ENCODE results near the gene SCAI. TPM values are rescaled to one million over a fixed set of nuclear protein-coding genes. Genes with fewer than 3 reads are reported as not detected.
"Not testable (repeated sequence)": the region's sequence is repeated elsewhere in the genome, so short reads cannot be mapped to it uniquely, and the experiment has no call there.

The SCAI gene
- total RNA-seq, 1 donor from 2014 or later, result 13.4 TPM

DNA sequence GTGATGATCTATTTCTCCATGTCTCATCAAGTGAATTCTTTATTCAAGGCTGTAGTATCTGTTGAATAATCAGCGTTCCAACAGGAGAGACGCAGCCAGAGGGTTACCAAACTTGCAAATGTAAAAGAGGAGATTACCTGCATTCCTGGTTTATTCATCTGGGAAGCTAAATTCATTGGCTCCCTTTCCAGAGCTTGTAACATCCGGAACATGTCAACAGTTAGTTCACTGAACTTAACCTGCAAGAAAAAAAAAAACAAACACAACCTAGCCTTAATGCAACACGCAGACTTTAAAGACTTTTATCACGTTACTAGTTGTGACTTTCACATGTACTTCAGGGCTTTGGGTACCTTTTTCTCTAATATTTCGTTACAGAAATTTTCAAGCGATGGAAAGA lies 140.0 kb downstream of the SCAI start:
- Mint-ChIP-seq H3K36me3 (ENCODE audit: low read depth) (peaks cover 5% of the 10 kb centered on the region), H3K27ac (no peak overlapping the region), H3K4me1 (no peaks in the 10 kb centered on the region), H3K4me3 (no peak overlapping the region), H3K9me3 (no peaks in the 10 kb centered on the region), H3K27me3 (no peaks in the 10 kb centered on the region)
- DNase-seq, result no peak
- intact Hi-C loops (cut with micrococcal nuclease), result no loop called here

DNA sequence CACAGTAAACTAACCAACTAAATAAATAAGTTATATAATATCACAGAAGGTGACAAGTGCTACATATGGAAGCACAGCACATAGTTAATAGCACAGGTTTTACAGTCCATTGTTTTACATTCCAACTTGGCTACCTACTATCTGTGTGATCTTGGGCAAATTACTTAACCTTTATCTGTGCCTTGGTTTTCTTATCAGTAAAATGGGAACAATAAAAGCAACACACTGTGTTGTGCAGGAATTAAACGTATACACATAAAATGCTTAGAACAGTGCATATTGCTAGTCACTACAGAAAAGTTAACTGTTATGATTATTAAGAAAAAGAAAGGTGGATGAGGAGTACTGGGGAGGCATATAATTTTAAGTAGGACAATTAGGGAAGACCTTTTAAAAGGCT lies 159.6 kb downstream of the SCAI start:
- H3K27ac Mint-ChIP-seq, result no peak overlapping the region

DNA sequence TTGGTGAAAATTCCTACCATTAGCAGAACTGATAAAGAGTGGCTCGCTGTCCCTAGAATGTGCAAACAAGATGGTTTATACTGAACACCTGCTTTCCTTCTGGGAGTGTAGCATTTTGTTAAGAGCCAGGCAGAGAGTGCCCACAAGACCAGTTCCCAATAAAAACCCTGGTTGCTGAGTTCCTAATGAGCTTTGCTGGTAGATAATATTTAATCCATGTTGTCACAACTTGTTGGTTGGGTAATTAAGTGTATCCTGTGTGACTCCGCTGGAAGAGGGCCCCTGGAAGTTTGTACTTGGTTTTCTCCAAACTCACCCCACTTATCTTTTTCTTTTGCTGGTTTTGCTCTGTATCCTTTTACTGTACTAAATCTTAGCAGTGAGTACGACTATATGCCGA lies 162.9 kb downstream of the SCAI start:
- Mint-ChIP-seq H3K27me3 (no peaks in the 10 kb centered on the region), H3K4me3 (no peak overlapping the region), H3K27ac (no peak overlapping the region), H3K36me3 (ENCODE audit: low read depth) (peaks cover 14% of the 10 kb centered on the region), H3K9me3 (no peaks in the 10 kb centered on the region), H3K4me1 (peaks cover 2% of the 10 kb centered on the region)
- DNase-seq, result no peak
- intact Hi-C loops (cut with micrococcal nuclease), result no loop called here

More for the DNA sequence above, 159.6 kb downstream of the SCAI start:
- no peaks in the 10 kb centered on the region for H3K27me3 Mint-ChIP-seq
- H3K4me3 Mint-ChIP-seq, result no peak overlapping the region
- H3K36me3 Mint-ChIP-seq (ENCODE audit: low read depth), result peaks cover 14% of the 10 kb centered on the region
- intact Hi-C loops (cut with micrococcal nuclease), result no loop called here
- peaks cover 2% of the 10 kb centered on the region for H3K4me1 Mint-ChIP-seq
- DNase-seq, result no peak
- H3K9me3 Mint-ChIP-seq, result no peaks in the 10 kb centered on the region

DNA sequence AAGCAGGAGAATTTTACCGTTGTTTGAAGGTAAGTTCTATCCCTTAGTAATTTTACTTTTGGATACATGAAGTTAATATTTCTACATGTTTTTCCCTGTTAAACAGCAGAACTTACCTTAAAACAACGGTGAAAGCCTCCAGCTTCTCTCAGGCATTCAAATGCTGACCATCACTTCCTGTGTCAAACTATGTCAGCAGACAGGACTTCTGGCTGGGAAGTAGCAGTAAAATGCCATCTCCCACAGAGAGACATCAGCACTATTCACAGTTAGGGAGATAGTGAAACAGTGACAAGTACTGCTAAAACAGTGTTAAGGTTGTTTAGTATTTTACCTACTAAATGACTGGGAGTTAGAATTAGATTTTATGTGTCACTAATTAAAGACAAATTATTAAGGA lies 168.2 kb downstream of the SCAI start:
- no peak overlapping the region for H3K4me3 Mint-ChIP-seq
- intact Hi-C loops (cut with micrococcal nuclease), result no loop called here
- peaks cover 3% of the 10 kb centered on the region for H3K4me1 Mint-ChIP-seq
- no peaks in the 10 kb centered on the region for H3K27me3 Mint-ChIP-seq
- DNase-seq, result no peak
- no peaks in the 10 kb centered on the region for H3K9me3 Mint-ChIP-seq
- no peak overlapping the region for H3K27ac Mint-ChIP-seq
- peaks cover 12% of the 10 kb centered on the region for H3K36me3 Mint-ChIP-seq (ENCODE audit: low read depth)

DNA sequence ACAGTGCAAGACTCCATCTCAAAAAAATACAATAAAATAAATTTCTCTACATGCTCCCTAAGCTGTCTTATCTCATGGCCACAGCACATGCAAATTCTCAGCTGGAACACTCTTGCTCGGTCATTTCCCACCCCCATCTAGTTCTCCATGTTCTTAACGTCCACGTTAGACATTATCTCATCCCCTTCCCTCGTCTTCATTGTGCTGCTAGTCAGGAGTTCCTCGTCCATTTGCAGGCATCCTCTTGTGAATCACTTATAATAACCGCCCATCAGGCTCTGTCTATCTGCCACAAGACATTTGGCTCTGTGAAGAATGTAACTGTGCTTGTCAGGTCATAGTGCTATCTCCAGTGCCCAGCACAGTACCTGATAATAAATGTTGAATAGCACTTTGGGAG lies 169.5 kb downstream of the SCAI start:
- intact Hi-C loops (cut with micrococcal nuclease), result no loop called here
- Mint-ChIP-seq H3K36me3 (ENCODE audit: low read depth) (peaks cover 12% of the 10 kb centered on the region), H3K27me3 (no peaks in the 10 kb centered on the region), H3K4me3 (no peak overlapping the region), H3K4me1 (peaks cover 3% of the 10 kb centered on the region), H3K27ac (no peak overlapping the region), H3K9me3 (no peaks in the 10 kb centered on the region)
- no peak for DNase-seq

DNA sequence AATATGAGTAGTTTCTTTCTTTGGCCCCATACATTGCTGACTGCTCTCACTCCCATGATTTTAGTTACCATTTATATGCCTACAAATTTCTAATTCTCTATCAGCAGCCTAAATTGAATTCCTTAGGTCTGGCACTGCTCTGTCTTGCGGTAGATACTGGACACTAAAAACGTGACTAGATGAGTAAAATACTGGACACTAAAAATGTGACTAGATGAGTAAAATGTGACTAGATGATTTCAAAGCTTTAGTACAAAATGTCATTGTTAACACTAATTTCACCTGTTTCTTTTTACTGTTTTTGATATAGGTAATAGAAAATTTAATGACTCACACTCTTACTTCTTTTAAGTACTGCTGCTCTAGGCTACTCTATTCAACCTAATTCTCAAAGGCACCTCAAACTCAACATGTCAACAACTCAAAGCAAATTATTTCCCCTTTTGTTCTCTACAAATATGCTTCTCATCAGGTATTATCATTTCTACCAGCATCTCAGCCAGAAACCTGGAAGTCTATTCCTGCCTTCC lies 171.0 kb downstream of the SCAI start:
- Mint-ChIP-seq H3K36me3 (ENCODE audit: low read depth) (peaks cover 17% of the 10 kb centered on the region), H3K27ac (no peak overlapping the region), H3K27me3 (no peaks in the 10 kb centered on the region), H3K4me3 (no peak overlapping the region), H3K4me1 (peaks cover 4% of the 10 kb centered on the region), H3K9me3 (no peaks in the 10 kb centered on the region)
- intact Hi-C loops (cut with micrococcal nuclease), result no loop called here
- DNase-seq, result no peak

DNA sequence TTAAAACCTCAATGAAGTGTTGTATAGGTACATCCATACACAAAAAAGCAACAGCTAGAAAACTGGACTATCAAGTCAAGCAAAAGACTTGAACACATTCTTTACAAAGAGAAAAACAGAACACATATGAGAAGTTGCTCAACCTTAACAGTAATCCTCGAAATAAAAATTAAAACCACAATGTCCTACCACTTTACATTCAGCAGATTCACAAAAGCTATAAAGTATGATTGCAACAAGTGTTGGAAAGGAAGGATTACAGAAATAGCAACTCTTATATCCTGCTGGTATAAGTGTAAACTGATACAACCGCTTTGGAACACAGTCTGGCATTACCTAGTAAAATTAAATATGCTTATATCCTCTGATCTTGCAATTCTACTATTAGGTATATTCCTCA lies 173.9 kb downstream of the SCAI start:
- H3K36me3 Mint-ChIP-seq (ENCODE audit: low read depth), result peaks cover 16% of the 10 kb centered on the region
- no peak overlapping the region for H3K27ac Mint-ChIP-seq
- no peak overlapping the region for H3K4me3 Mint-ChIP-seq
- no peaks in the 10 kb centered on the region for H3K27me3 Mint-ChIP-seq
- DNase-seq, result no peak
- no peaks in the 10 kb centered on the region for H3K9me3 Mint-ChIP-seq
- intact Hi-C loops (cut with micrococcal nuclease), result no loop called here
- H3K4me1 Mint-ChIP-seq, result peaks cover 16% of the 10 kb centered on the region

DNA sequence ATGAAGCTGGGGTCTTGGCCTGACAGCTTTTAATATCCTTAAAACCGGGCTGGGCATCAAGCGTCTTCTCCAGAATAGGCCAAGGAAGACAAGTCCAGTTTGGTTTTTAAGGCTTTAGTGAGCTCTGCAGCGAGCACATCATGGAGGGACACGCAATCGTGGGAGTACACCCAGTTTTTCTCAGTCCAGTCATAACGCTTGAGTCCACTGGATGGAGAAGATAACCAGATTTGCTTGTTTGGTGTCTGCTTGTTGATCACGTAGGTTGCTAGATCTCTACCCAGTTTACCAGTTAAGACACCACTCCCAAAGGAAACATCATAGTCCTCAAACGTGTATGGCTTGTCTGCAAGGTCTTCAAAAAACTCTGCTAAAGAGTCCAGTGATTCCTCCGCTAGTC lies 175.1 kb downstream of the SCAI start:
- H3K4me3 Mint-ChIP-seq, result no peak overlapping the region
- H3K4me1 Mint-ChIP-seq, result peaks cover 19% of the 10 kb centered on the region
- H3K9me3 Mint-ChIP-seq, result no peaks in the 10 kb centered on the region
- H3K27ac Mint-ChIP-seq, result no peak overlapping the region
- DNase-seq, result peak; percentile 48
- peaks cover 11% of the 10 kb centered on the region for H3K36me3 Mint-ChIP-seq (ENCODE audit: low read depth)
- no peaks in the 10 kb centered on the region for H3K27me3 Mint-ChIP-seq
- intact Hi-C loops (cut with micrococcal nuclease), result no loop called here

DNA sequence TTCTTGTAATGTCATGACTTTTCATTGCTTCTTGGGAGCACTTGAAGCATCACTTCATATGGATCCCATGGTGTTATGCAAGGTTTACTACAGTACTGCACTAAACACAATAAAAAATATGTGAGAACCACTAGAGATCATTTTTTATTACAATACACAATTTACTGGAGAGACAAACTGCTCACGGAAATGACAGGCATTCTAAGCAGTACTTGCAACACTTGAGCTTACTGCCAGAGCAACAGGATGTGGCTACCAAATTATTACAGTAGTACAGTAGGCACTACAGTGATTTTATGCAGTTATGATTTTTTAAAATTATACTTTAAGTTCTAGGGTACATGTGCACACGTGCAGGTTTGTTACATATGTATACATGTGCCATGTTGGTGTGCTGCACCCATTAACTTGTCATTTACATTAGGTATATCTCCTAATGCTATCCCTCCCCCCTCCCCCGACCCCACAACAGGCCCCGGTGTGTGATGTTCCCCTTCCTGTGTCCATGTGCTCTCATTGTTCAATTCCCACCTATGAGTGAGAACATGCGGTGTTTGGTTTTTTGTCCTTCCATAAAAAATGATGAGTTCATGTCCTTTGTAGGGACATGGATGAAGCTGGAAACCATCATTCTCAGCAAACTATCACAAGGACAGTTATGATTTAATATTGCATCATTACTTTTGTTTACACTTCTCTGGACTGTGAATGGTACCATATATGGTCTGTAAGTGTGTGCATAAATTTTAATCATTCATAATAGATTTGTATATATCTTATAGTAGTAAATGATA lies 177.4 kb downstream of the SCAI start:
- peak; percentile 73 for DNase-seq
- Mint-ChIP-seq H3K4me3 (peak overlapping the region; percentile 68), H3K4me1 (peaks cover 17% of the 10 kb centered on the region), H3K27ac (peak overlapping the region; percentile 85)
- H3K27me3 Mint-ChIP-seq; intact Hi-C loops (cut with micrococcal nuclease); H3K36me3 Mint-ChIP-seq (ENCODE audit: low read depth); H3K9me3 Mint-ChIP-seq: not testable (repeated sequence)

DNA sequence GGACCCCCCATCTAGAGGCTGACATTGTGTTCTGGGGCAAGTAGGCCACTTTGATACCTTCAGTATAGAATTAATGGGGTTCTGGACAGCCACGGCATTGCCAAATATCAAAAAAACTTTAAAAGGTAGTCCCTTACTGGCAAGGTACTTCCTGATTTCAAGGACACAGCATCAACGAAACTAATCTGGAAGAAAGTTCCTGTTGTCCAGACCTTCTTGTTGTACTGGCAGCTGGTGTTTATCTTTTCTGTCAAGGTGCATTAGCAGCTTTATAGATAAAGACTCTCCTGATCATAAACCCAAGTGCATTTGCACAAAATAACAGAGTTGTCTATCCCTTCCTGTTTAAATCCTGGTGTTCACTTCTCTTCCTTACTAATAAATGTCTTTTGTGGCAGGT lies 178.7 kb downstream of the SCAI start:
- H3K27ac Mint-ChIP-seq, result no peak overlapping the region
- H3K36me3 Mint-ChIP-seq (ENCODE audit: low read depth), result peaks cover 5% of the 10 kb centered on the region
- H3K27me3 Mint-ChIP-seq, result no peaks in the 10 kb centered on the region
- H3K4me1 Mint-ChIP-seq, result peaks cover 17% of the 10 kb centered on the region
- peak; percentile 48 for DNase-seq
- no peaks in the 10 kb centered on the region for H3K9me3 Mint-ChIP-seq
- no peak overlapping the region for H3K4me3 Mint-ChIP-seq
- intact Hi-C loops (cut with micrococcal nuclease), result no loop called here

DNA sequence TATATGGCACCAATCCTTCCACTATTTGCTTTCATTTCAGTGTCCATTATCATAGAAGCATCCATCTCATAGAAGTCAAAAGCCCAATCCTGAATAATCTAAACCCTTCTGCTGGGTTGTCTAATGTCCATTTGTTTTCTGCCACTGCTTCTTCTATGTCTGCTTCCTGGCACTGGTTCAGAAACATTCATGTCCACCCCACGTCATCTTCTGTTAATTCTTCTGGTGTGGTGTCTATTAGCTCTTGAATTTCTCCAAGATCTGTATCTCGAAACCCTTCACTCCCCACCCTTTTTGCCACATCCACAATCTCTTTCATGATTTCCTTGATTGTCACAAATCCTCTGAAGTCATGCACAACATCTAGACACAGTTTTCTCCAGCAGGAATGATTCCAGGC lies 179.3 kb downstream of the SCAI start:
- Mint-ChIP-seq H3K27me3 (no peaks in the 10 kb centered on the region), H3K27ac (no peak overlapping the region), H3K36me3 (ENCODE audit: low read depth) (peaks cover 5% of the 10 kb centered on the region), H3K9me3 (no peaks in the 10 kb centered on the region), H3K4me3 (no peak overlapping the region), H3K4me1 (peaks cover 17% of the 10 kb centered on the region)
- intact Hi-C loops (cut with micrococcal nuclease), result no loop called here
- DNase-seq, result peak; percentile 44

DNA sequence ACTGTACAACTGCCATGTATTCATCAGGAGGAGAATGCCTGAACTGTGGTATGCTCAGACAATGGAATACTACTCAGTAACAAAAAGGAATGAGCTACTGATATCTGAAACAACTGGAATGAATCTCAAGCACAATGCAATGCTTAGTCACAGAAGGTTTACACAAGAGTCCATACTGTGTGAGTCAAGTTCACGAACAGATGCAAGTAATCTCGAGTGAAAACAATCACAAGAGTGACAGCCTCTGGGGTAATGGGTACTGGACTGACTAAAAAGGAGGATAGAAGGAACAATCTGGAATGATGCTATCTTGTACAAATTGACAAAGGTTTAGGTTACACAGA lies 182.9 kb downstream of the SCAI start:
- no peaks in the 10 kb centered on the region for H3K9me3 Mint-ChIP-seq
- DNase-seq, result no peak
- intact Hi-C loops (cut with micrococcal nuclease), result no loop called here
- H3K4me1 Mint-ChIP-seq, result peaks cover 9% of the 10 kb centered on the region
- no peak overlapping the region for H3K4me3 Mint-ChIP-seq
- H3K36me3 Mint-ChIP-seq (ENCODE audit: low read depth), result peaks cover 3% of the 10 kb centered on the region
- H3K27ac Mint-ChIP-seq, result no peak overlapping the region
- no peaks in the 10 kb centered on the region for H3K27me3 Mint-ChIP-seq

DNA sequence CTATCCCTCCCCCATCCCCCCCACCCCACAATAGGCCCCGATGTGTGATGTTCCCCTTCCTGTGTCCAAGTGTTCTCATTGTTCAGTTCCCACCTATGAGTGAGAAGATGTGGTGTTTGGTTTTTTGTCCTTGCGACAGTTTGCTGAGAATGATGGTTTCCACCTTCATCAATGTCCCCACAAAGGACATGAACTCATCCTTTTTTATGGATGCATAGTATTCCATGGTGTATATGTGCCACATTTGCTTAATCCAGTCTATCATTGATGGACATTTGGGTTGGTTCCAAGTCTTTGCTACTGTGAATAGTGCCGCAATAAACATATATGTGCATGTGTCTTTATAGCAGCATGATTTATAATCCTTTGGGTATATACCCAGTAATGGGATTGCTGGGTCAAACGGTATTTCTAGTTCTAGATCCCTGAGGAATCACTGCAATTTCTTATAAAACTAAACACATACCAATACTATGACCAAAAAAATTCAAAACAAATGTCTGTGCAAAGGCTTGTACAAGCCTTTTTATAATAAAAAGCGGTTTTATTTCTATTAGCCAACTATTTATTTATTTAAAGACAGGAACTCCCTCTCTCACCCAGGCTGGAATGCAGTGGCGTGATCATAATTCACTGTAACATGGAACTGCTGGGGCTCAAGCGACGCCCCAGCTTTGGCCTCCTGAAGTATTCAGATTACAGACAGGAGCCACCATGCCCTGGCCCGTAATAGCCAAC lies 183.5 kb downstream of the SCAI start:
- intact Hi-C loops (cut with micrococcal nuclease); H3K36me3 Mint-ChIP-seq (ENCODE audit: low read depth); H3K27me3 Mint-ChIP-seq; H3K27ac Mint-ChIP-seq; DNase-seq; H3K9me3 Mint-ChIP-seq; H3K4me1 Mint-ChIP-seq; H3K4me3 Mint-ChIP-seq: not testable (repeated sequence)

DNA sequence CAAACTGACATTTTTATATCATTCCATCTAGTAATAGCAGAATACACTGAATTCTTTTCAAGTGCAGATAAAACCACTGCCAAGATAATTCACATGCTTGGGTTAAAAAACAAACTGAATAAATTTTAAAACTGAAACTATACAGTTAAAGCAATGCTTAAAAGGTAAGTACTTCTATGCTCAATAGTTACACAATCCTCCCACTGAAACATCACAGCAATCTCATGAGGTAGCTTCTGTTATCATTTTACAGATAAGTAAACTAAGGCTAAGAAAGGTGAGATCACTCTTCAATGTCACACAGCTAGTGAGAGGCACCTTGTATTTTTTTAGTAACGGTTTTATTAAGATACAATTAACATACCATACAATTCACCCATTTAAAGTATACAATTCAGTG lies 189.1 kb downstream of the SCAI start:
- Mint-ChIP-seq H3K9me3 (no peaks in the 10 kb centered on the region), H3K4me1 (no peaks in the 10 kb centered on the region), H3K27me3 (no peaks in the 10 kb centered on the region), H3K4me3 (no peak overlapping the region), H3K27ac (no peak overlapping the region), H3K36me3 (ENCODE audit: low read depth) (peaks cover 5% of the 10 kb centered on the region)
- DNase-seq, result no peak
- intact Hi-C loops (cut with micrococcal nuclease), result no loop called here

All from activated CD4-positive, alpha-beta T cell treated with anti-CD3 and anti-CD28 coated beads, Interleukin-2, amount 10 ng/mL, durations not matched to agents 24 days and 14 days (primary cell).